ENCODE measurements around the gene BLOC1S2.

BLOC1S2 gene

DNA sequence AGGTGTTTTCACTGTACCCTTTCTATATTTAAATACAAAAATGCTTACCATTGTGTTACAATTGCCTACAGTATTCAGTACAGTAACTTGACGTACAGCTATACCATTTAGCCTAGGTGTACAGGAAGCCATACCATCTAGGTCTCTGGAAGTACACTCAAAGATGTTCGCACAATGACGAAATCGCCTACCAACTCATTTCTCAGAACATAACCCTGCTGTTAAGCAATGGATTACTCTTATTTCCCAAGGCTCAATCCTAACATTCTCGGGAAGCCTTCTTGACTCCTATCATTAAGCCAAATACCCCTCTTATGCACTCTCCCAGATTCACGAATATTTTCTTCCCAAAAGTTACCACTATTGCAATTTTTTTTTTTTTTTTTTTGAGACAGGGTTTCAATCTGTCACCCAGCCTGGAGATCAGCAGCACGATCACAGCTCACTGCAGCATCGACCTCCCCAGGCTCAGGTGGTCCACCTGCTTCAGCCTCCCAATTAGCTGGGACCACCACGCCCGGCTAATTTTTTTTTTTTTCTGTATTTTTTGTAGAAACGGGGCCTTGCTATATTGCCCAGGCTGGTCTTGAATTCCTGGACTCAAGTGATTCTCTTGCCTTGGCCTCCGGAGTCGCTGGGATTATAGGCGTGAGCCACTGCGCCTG, 20.5 kb downstream of the BLOC1S2 start:
- peaks cover 22% of the 10 kb centered on the region for H3K4me1 ChIP-seq
- H3K36me3 ChIP-seq: peaks cover 22% of the 10 kb centered on the region
- no peak overlapping the region for H3K27ac ChIP-seq
- H3K4me2 ChIP-seq: peak overlapping the region; percentile 88
- no peak for TF ChIP-seq Cebpa-rat (IDR thresholded peaks at IDR 0.05)
- H3K4me3 ChIP-seq: peak overlapping the region; percentile 86
- no peaks in the 10 kb centered on the region for H3K27me3 ChIP-seq
- H3K9ac ChIP-seq: no peak overlapping the region
- H4K20me1 ChIP-seq: peaks cover 9% of the 10 kb centered on the region
- H3K9me3 ChIP-seq: no peaks in the 10 kb centered on the region

DNA sequence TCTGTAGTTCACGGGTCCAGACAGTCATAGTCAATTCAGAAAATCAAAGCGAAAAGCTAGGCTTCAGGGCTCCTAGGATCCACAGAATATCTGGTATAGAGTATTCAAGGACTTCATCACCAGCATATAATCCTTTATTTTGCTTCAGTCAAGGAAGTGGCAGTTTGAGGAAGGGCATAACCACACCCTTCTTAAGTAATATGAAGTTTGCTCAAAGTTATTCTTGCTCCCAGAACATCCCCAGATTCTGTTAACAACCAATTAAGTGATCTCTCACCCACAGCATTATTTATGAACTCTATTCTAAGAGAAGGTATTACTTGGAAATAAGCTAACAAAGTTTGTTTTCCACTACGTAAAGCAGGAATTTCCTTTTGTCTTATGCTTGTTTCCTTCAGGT, 32.3 kb downstream of the BLOC1S2 start:
- Histone ChIP-seq H3K4me1 (no peaks in the 10 kb centered on the region), H3K9ac (no peak overlapping the region), H4K20me1 (no peaks in the 10 kb centered on the region; the same call in 1 of the 2 replicates), H3K4me3 (no peak overlapping the region), H3K36me3 (peaks cover 99% of the 10 kb centered on the region), H3K9me3 (no peaks in the 10 kb centered on the region), H3K27me3 (no peaks in the 10 kb centered on the region), H3K4me2 (no peak overlapping the region), H3K27ac (no peak overlapping the region)
- no peak for TF ChIP-seq Cebpa-rat (IDR thresholded peaks at IDR 0.05)

- H3K9me3 ChIP-seq: no peaks in the 10 kb centered on the region
- no peak overlapping the region for H3K27ac ChIP-seq
- no peak overlapping the region for H3K4me2 ChIP-seq
- no peaks in the 10 kb centered on the region; the same call in 1 of the 2 replicates for H4K20me1 ChIP-seq
- H3K4me3 ChIP-seq: no peak overlapping the region
- H3K9ac ChIP-seq: no peak overlapping the region
- TF ChIP-seq Cebpa-rat (IDR thresholded peaks at IDR 0.05): no peak
- no peaks in the 10 kb centered on the region for H3K4me1 ChIP-seq
- peaks cover 99% of the 10 kb centered on the region for H3K36me3 ChIP-seq
- no peaks in the 10 kb centered on the region for H3K27me3 ChIP-seq
These were observed 33.4 kb downstream of the BLOC1S2 start for GRCh38 chr10:100253041-100253440.

DNA sequence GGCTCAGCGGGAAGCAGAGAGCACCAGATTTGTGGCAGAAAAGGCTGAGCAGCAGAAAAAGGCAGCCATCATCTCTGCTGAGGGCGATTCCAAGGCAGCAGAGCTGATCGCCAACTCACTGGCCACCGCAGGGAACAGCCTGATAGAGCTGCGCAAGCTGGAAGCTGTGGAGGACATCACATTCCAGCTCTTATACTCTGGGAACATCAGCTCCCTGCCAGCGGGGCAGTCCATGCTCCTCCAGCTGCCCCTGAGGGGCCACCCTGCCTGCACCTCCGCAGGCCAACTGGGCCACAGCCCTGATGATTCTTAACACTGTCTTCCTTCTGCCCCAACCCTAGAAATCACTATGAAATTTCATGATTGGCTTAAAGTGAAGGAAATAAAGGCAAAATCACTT, 37.7 kb downstream of the BLOC1S2 start:
- Histone ChIP-seq H3K27ac (no peak overlapping the region), H4K20me1 (no peaks in the 10 kb centered on the region; the same call in 1 of the 2 replicates), H3K27me3 (no peaks in the 10 kb centered on the region), H3K4me3 (no peak overlapping the region), H3K4me2 (no peak overlapping the region), H3K9ac (no peak overlapping the region), H3K4me1 (no peaks in the 10 kb centered on the region), H3K36me3 (peaks cover 99% of the 10 kb centered on the region), H3K9me3 (no peaks in the 10 kb centered on the region)
- TF ChIP-seq Cebpa-rat (IDR thresholded peaks at IDR 0.05): no peak

DNA sequence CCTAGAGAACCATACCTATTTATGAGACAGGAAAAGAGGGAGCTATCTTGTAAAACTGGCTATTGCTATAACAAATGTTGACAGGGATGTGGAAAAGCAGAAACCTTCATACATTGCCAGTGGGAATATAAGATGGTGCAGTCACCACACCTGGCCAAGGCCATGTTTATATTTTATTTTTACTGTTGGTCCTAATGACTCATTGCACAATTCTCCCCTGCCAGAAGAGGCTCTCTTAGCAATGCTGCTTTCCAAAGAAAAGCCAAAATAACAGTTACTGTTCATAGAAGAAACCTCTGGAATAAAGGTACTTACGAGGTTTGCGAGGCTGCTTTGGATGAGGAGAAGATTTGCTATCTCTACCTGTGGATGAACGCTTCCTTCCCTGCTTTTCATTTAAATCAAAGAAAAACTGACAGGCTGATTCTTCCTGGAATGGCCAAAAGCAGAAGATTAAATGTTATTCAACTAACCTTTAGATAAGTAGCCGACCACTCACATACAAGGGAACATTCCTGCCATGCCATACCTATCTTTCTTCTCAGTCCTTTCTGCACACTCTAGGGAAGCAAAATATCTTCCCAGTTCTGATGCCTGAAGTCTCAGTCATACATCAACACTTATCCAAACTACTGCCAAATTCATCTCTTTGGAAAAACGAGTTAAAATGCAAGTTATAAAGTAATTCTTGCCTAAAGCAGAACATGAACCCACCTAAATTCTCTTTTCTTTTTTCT, 40.8 kb downstream of the BLOC1S2 start:
- no peaks in the 10 kb centered on the region for H3K27me3 ChIP-seq
- H3K4me2 ChIP-seq: no peak overlapping the region
- no peaks in the 10 kb centered on the region for H3K4me1 ChIP-seq
- no peak overlapping the region for H3K9ac ChIP-seq
- H3K4me3 ChIP-seq: no peak overlapping the region
- TF ChIP-seq Cebpa-rat (IDR thresholded peaks at IDR 0.05): no peak
- H4K20me1 ChIP-seq: no peaks in the 10 kb centered on the region; the same call in 1 of the 2 replicates
- peaks cover 99% of the 10 kb centered on the region for H3K36me3 ChIP-seq
- no peaks in the 10 kb centered on the region for H3K9me3 ChIP-seq
- H3K27ac ChIP-seq: no peak overlapping the region

DNA sequence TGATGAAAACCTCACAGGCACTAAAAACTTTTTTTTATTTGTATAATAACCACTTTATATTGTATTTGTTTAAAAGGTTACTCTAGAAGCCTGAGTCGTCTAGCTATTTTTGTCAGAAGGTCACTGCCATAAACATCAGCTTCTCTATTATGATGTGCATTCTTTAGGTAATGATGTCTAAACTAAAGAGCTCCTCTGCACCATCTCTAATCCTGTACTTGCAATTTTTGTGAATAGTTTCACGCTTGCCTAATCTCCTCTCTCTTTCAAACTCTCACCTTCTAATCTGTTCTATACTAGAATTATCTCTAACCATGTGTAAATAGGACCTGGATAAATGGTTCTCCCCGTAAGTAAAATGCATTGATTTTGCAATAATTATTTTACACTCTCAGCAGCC, 46.6 kb downstream of the BLOC1S2 start:
- Histone ChIP-seq H3K27me3 (no peaks in the 10 kb centered on the region), H3K9ac (no peak overlapping the region), H3K4me2 (no peak overlapping the region), H4K20me1 (no peaks in the 10 kb centered on the region), H3K36me3 (peaks cover 100% of the 10 kb centered on the region), H3K4me1 (no peaks in the 10 kb centered on the region), H3K4me3 (no peak overlapping the region), H3K27ac (no peak overlapping the region), H3K9me3 (no peaks in the 10 kb centered on the region)
- no peak for TF ChIP-seq Cebpa-rat (IDR thresholded peaks at IDR 0.05)

DNA sequence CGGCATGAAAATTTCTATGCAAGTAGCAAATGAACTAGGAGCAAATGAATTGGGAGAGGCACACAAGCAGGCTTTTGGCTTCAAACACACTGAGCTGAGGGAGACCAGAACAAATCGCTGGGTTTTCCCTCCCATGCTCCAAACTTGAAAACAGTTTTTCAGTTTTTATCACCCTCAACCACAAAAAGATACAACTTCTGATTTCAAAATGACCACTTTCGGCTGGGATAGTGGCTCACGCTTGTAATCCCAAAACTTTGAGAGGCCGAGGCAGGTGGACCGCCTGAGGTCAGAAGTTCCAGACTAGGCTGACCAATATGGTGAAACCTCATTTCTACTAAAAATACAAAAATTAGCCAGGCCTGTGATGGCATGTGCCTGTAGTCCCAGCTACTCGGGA, 48.1 kb downstream of the BLOC1S2 start:
- Histone ChIP-seq H3K27me3 (no peaks in the 10 kb centered on the region), H4K20me1 (no peaks in the 10 kb centered on the region), H3K9me3 (no peaks in the 10 kb centered on the region), H3K36me3 (peaks cover 99% of the 10 kb centered on the region), H3K9ac (no peak overlapping the region), H3K4me3 (no peak overlapping the region), H3K27ac (no peak overlapping the region), H3K4me1 (no peaks in the 10 kb centered on the region), H3K4me2 (no peak overlapping the region)
- no peak for TF ChIP-seq Cebpa-rat (IDR thresholded peaks at IDR 0.05)

DNA sequence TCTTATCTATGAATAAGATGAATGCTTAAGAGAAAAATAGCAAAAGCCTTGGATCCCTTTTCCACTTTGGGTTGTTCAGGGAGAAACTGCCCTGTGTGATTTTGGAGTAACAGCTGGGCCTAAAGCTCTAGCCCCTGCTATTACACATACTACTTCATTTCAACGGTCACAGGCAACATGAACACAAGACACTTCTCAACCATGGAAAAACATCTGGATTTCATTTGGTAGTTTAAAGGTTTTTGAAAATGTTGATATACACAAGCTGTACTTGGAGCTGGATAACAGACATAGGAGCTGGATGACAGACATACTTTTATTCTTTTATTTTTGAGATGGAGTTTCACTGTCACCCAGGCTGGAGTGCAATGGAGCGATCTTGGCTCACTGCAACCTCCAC, 54.4 kb downstream of the BLOC1S2 start:
- peaks cover 70% of the 10 kb centered on the region for H3K36me3 ChIP-seq
- no peak for TF ChIP-seq Cebpa-rat (IDR thresholded peaks at IDR 0.05)

DNA sequence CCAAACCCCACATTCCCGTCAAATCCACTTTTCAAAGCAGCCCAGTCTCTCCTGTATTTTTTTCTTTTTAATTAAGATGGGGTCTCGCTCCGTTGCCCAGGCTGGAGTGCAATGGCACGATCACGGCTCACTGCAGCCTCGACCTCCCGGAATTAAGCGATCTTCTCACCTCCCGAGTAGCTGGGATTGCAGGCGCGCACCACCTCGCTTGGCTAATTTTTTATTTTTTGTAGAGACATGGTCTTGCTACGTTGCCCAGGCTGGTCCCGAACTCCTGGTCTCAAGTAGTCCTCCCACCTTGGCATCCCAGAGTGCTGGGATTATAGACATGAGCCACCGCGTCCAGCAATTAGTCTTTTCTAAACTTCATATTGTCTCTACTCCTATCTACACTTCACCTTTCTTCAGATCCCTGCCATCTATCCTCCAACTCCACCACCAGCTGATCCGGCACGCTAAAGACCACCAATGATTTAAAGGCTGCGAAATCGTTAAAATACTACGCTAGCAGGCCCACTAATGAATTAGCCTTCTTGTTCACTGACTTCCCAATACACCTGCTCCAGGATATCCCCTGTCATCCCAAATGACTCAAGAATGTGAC, 56.6 kb downstream of the BLOC1S2 start:
- peak overlapping the region; percentile 86 for H3K4me2 ChIP-seq
- peak overlapping the region; percentile 94 for H3K4me3 ChIP-seq
- H3K36me3 ChIP-seq: peaks cover 58% of the 10 kb centered on the region
- H3K9ac ChIP-seq: peak overlapping the region; percentile 91
- peaks cover 20% of the 10 kb centered on the region for H3K4me1 ChIP-seq
- H4K20me1 ChIP-seq: peaks cover 20% of the 10 kb centered on the region; the same call in 1 of the 2 replicates
- H3K27ac ChIP-seq: peak overlapping the region; percentile 87
- no peaks in the 10 kb centered on the region for H3K9me3 ChIP-seq
- TF ChIP-seq Cebpa-rat (IDR thresholded peaks at IDR 0.05): no peak
- no peaks in the 10 kb centered on the region for H3K27me3 ChIP-seq

More for the DNA sequence above, 54.4 kb downstream of the BLOC1S2 start:
- H3K27ac ChIP-seq: no peak overlapping the region
- no peak overlapping the region for H3K4me3 ChIP-seq
- no peak overlapping the region for H3K9ac ChIP-seq
- H3K27me3 ChIP-seq: no peaks in the 10 kb centered on the region
- H4K20me1 ChIP-seq: peaks cover 11% of the 10 kb centered on the region; the same call in 1 of the 2 replicates
- peaks cover 20% of the 10 kb centered on the region for H3K4me1 ChIP-seq
- no peaks in the 10 kb centered on the region for H3K9me3 ChIP-seq
- no peak overlapping the region for H3K4me2 ChIP-seq

GRCh38 chr10:100223879-100224278, 62.6 kb downstream of the BLOC1S2 start:
- Histone ChIP-seq H3K27ac (no peak overlapping the region), H3K27me3 (no peaks in the 10 kb centered on the region), H3K4me3 (no peak overlapping the region), H3K4me1 (peaks cover 16% of the 10 kb centered on the region), H3K9me3 (no peaks in the 10 kb centered on the region), H3K9ac (no peak overlapping the region), H4K20me1 (peaks cover 20% of the 10 kb centered on the region; the same call in 1 of the 2 replicates), H3K36me3 (peaks cover 68% of the 10 kb centered on the region), H3K4me2 (no peak overlapping the region)
- TF ChIP-seq Cebpa-rat (IDR thresholded peaks at IDR 0.05): no peak
